SK-N-SH treated with all-trans-retinoic acid at 6 μM for 48 hours (cell line): Measurements from ENCODE around the gene MAP3K7CL.

Source experiments
- CSRNP3 ChIP-seq: fragments of 250-450 bp; sonication (Bioruptor Pico); IDR thresholded peaks from 2 replicates; pipeline ENCODE4 v1.5.1; 2021; ENCODE audit warnings: mild to moderate bottlenecking, moderate library complexity
- ESRRG ChIP-seq: fragments of 250-450 bp; sonication (Bioruptor Pico); IDR thresholded peaks from 2 replicates; pipeline ENCODE4 v1.6.1; 2021; ENCODE audit warnings: mild to moderate bottlenecking
- OSR1 ChIP-seq: fragments of 250-450 bp; sonication (Bioruptor Pico); IDR thresholded peaks from 2 replicates; pipeline ENCODE4 v1.8.0; 2022; ENCODE audit warnings: moderate library complexity, mild to moderate bottlenecking, inconsistent platforms
- POU6F1 ChIP-seq: fragments of 250-450 bp; sonication (Bioruptor Pico); IDR thresholded peaks from 2 replicates; pipeline ENCODE4 v1.8.0; 2021; ENCODE audit warnings: low read depth, mild to moderate bottlenecking, moderate library complexity, borderline replicate concordance
- SNAI2 ChIP-seq: fragments of 250-450 bp; sonication (Bioruptor Pico); IDR thresholded peaks from 2 replicates; pipeline ENCODE4 v1.5.0; 2020; ENCODE audit warnings: mild to moderate bottlenecking, moderate library complexity
- ZFP30 ChIP-seq: fragments of 450-650 bp; formaldehyde crosslinking; IDR thresholded peaks from 2 replicates; pipeline ENCODE4 v1.5.0; 2022; ENCODE audit warnings: mild to moderate bottlenecking, moderate library complexity

GRCh38 chr21:29157080-29157479 is 26.6 kb downstream of the MAP3K7CL start:
- TF ChIP-seq SNAI2 (CRISPR knock-in tag) (no peak), CSRNP3 (CRISPR knock-in tag) (no peak), ZFP30 (no peak), ESRRG (no peak), OSR1 (CRISPR knock-in tag) (no peak), POU6F1 (CRISPR knock-in tag) (no peak)
